ENCODE data around the gene CRIM1. TPM values are rescaled to one million over a fixed set of nuclear protein-coding genes. Genes with fewer than 3 reads are reported as not detected.

The CRIM1 gene
- total RNA-seq, 6 experiments from 2014 or later: 731 to 946 (median 839) TPM

GRCh38 chr2:36462311-36462935 lies 106.8 kb downstream of the CRIM1 start:
- peaks cover 16% of the 10 kb centered on the region for H3K36me3 Mint-ChIP-seq (ENCODE audit: low read depth)
- H3K27ac Mint-ChIP-seq: no peak overlapping the region
- TF ChIP-seq CTCF (IDR thresholded peaks at IDR 0.05): no peak
- DNase-seq: no peak
- H3K9me3 Mint-ChIP-seq: peaks cover 9% of the 10 kb centered on the region
- H3K4me1 Mint-ChIP-seq (ENCODE audit: low read depth): peaks cover 16% of the 10 kb centered on the region
- peak overlapping the region; percentile 63 for H3K4me3 Mint-ChIP-seq
- peaks cover 35% of the 10 kb centered on the region for H3K27me3 Mint-ChIP-seq (ENCODE audit: insufficient read depth)

- H3K27me3 Mint-ChIP-seq (ENCODE audit: insufficient read depth): peaks cover 39% of the 10 kb centered on the region
- H3K4me1 Mint-ChIP-seq (ENCODE audit: low read depth): peaks cover 25% of the 10 kb centered on the region
- no peak for TF ChIP-seq CTCF (IDR thresholded peaks at IDR 0.05)
- H3K27ac Mint-ChIP-seq: no peak overlapping the region
- peaks cover 9% of the 10 kb centered on the region for H3K9me3 Mint-ChIP-seq
- no peak for DNase-seq
- H3K4me3 Mint-ChIP-seq: peak overlapping the region; percentile 63
- H3K36me3 Mint-ChIP-seq (ENCODE audit: low read depth): peaks cover 25% of the 10 kb centered on the region
Observed at GRCh38 chr2:36463365-36463764, 107.8 kb downstream of the CRIM1 start.

- H3K27me3 Mint-ChIP-seq (ENCODE audit: insufficient read depth): peaks cover 46% of the 10 kb centered on the region
- no peak for TF ChIP-seq CTCF (IDR thresholded peaks at IDR 0.05)
Observed at GRCh38 chr2:36464006-36464721, 108.6 kb downstream of the CRIM1 start.

GRCh38 chr2:36466135-36466534 lies 110.6 kb downstream of the CRIM1 start:
- H3K36me3 Mint-ChIP-seq (ENCODE audit: low read depth): peaks cover 53% of the 10 kb centered on the region
- peaks cover 17% of the 10 kb centered on the region for H3K9me3 Mint-ChIP-seq
- H3K4me1 Mint-ChIP-seq (ENCODE audit: low read depth): peaks cover 53% of the 10 kb centered on the region
- peak overlapping the region; percentile 46; the same call in 1 of the 2 replicates for H3K4me3 Mint-ChIP-seq
- H3K27ac Mint-ChIP-seq: no peak overlapping the region; the same call in 1 of the 2 replicates
- no peak for DNase-seq
- no peak for TF ChIP-seq CTCF (IDR thresholded peaks at IDR 0.05)
- peaks cover 50% of the 10 kb centered on the region for H3K27me3 Mint-ChIP-seq (ENCODE audit: insufficient read depth)

More at GRCh38 chr2:36464006-36464721, 108.6 kb downstream of the CRIM1 start:
- H3K4me3 Mint-ChIP-seq: peak overlapping the region; percentile 63
- H3K4me1 Mint-ChIP-seq (ENCODE audit: low read depth): peaks cover 33% of the 10 kb centered on the region
- peaks cover 9% of the 10 kb centered on the region for H3K9me3 Mint-ChIP-seq
- H3K36me3 Mint-ChIP-seq (ENCODE audit: low read depth): peaks cover 33% of the 10 kb centered on the region
- no peak for DNase-seq
- no peak overlapping the region for H3K27ac Mint-ChIP-seq

GRCh38 chr2:36468463-36469105 lies 113.0 kb downstream of the CRIM1 start:
- DNase-seq: peak; percentile 76
- H3K9me3 Mint-ChIP-seq: peaks cover 38% of the 10 kb centered on the region
- no peak; the same call in 1 of the 2 replicates for TF ChIP-seq CTCF (IDR thresholded peaks at IDR 0.05)
- H3K36me3 Mint-ChIP-seq (ENCODE audit: low read depth): peaks cover 77% of the 10 kb centered on the region
- peaks cover 76% of the 10 kb centered on the region for H3K4me1 Mint-ChIP-seq (ENCODE audit: low read depth)
- H3K27me3 Mint-ChIP-seq (ENCODE audit: insufficient read depth): peaks cover 56% of the 10 kb centered on the region
- H3K4me3 Mint-ChIP-seq: peak overlapping the region; percentile 30
- H3K27ac Mint-ChIP-seq: no peak overlapping the region; the same call in 1 of the 2 replicates

Data from HFFc6 (cell line).